ENCODE measurements around the gene ZFPM1. TPM values are rescaled to one million over a fixed set of nuclear protein-coding genes. Genes with fewer than 3 reads are reported as not detected.

The ZFPM1 gene
- total and polyA plus RNA-seq, 8 donors, result 3.6 to 22.5 (median 19.3) TPM

- peaks cover 12 to 19% (median 13%) of the 10 kb centered on the region in 3 donors for H3K4me1 ChIP-seq
- 81 to 83% methylated on average over 18 of the region's 18 CpGs for WGBS, 2 donors
- FAIRE-seq (no peak), ATAC-seq (no peak), DNase-seq (no peak)
- H3K36me3 ChIP-seq, result no peaks in the 10 kb centered on the region
- H3K9me3 ChIP-seq, result no peaks in the 10 kb centered on the region
- TF ChIP-seq CTCF (IDR thresholded peaks at IDR 0.05), result no peak
- no peak overlapping the region for H3K27ac ChIP-seq
- H3K27me3 ChIP-seq, result no peaks in the 10 kb centered on the region
- intact Hi-C loops (cut with DNase I), result loop anchor here in 1 of 3 donors (10.0 kb wide), 1 partner anchor 124 kb away; no protein-coding TSS in a partner anchor
- H3K4me3 ChIP-seq, result peak overlapping the region in 3 of 4 donors; percentile 72 to 94 (median 81)
Observed at GRCh38 chr16:88568710-88569613, 115.9 kb downstream of the ZFPM1 start.

- 2% methylated on average over 28 of the region's 28 CpGs for WGBS, 2 donors
- Histone ChIP-seq H3K4me3 (peak overlapping the region; percentile 33 to 94 (median 76)), H3K36me3 (no peaks in the 10 kb centered on the region), H3K9me3 (no peaks in the 10 kb centered on the region), H3K4me1 (peaks cover 12 to 19% (median 13%) of the 10 kb centered on the region in 3 donors), H3K27ac (peak overlapping the region in 1 of 4 donors; percentile 48), H3K27me3 (no peaks in the 10 kb centered on the region)
- no peak for TF ChIP-seq CTCF (IDR thresholded peaks at IDR 0.05)
- DNase-seq, result peak in 3 of 6 donors; percentile 55 to 79 (median 66)
- FAIRE-seq, result no peak
- intact Hi-C loops (cut with DNase I), result loop anchor here in 1 of 3 donors (10.0 kb wide), 1 partner anchor 125 kb away; no protein-coding TSS in a partner anchor
- peak; percentile 10 to 34 (median 24) for ATAC-seq
Observed at GRCh38 chr16:88569614-88569984, 116.5 kb downstream of the ZFPM1 start.

GRCh38 chr16:88569985-88570690, 117.1 kb downstream of the ZFPM1 start, which contains the start of gene ZC3H18:
Gene ZC3H18 (plus strand): TSS chr16:88570403. CDS start chr16:88577124, 6,721 bp downstream.
- Histone ChIP-seq H3K27me3 (no peaks in the 10 kb centered on the region), H3K4me1 (peaks cover 12 to 19% (median 13%) of the 10 kb centered on the region in 3 donors), H3K9me3 (no peaks in the 10 kb centered on the region), H3K27ac (peak within 1 kb of the TSS in 3 of 4 donors; percentile 58 to 62 (median 62)), H3K36me3 (no peaks in the 10 kb centered on the region), H3K4me3 (peak within 1 kb of the TSS; percentile 72 to 94 (median 87))
- peak; percentile 94 to 100 (median 98) for DNase-seq
- ATAC-seq, result peak; percentile 98 to 100 (median 99)
- FAIRE-seq, result no peak
- intact Hi-C loops (cut with DNase I), result loop anchor here in 1 of 3 donors (10.0 kb wide), 1 partner anchor 125 kb away; no protein-coding TSS in a partner anchor
- no peak for TF ChIP-seq CTCF (IDR thresholded peaks at IDR 0.05)
- 0 to 1% methylated on average over 44 to 90 of the region's 90 CpGs for WGBS, 2 donors

GRCh38 chr16:88570691-88571092, 117.6 kb downstream of the ZFPM1 start:
- DNase-seq, result peak in 2 of 6 donors; percentile 39 to 79

More at GRCh38 chr16:88570691-88571092, 117.6 kb downstream of the ZFPM1 start:
- Histone ChIP-seq H3K4me1 (peaks cover 12 to 19% (median 13%) of the 10 kb centered on the region in 3 donors), H3K27ac (peak overlapping the region in 2 of 4 donors; percentile 62), H3K27me3 (no peaks in the 10 kb centered on the region), H3K9me3 (no peaks in the 10 kb centered on the region), H3K36me3 (no peaks in the 10 kb centered on the region), H3K4me3 (peak overlapping the region; percentile 72 to 94 (median 87))
- FAIRE-seq (no peak), ATAC-seq (peak in 1 of 4 donors; percentile 6)
- 0 to 1% methylated on average over 31 to 35 of the region's 35 CpGs for WGBS, 2 donors
- no peak for TF ChIP-seq CTCF (IDR thresholded peaks at IDR 0.05)
- intact Hi-C loops (cut with DNase I), result no loop called here
